Ovary (tissue), 3 donors: ENCODE measurements around the gene JAK2.

Experiments
- CTCF ChIP-seq, 3 donors: fragments of 450-650 bp in 2 of 3; fragments of 200-600 bp in 1 of 3; IDR thresholded peaks; one replicate each; pipeline versions ENCODE4 v1.5.1 to v1.8.0; 2016 to 2022; ENCODE audit warnings: antibody characterized with exemption in 3 of 3, mild to moderate bottlenecking in 1 of 3
- EP300 ChIP-seq: sonication (generic); formaldehyde crosslinking; IDR thresholded peaks from one replicate; pipeline ENCODE4 v1.6.1; 2017; ENCODE audit warnings: antibody characterized with exemption
- POLR2A ChIP-seq: fragments of 450-650 bp; IDR thresholded peaks from one replicate; pipeline ENCODE4 v1.6.1; 2017; ENCODE audit warnings: antibody characterized with exemption, mild to moderate bottlenecking, moderate library complexity
- donor health status: DM: no; HTN: no; CAD: no.

GRCh38 chr9:5085993-5086392 is 100.9 kb downstream of the JAK2 start:
- TF ChIP-seq CTCF (IDR thresholded peaks at IDR 0.05) = no peak
- TF ChIP-seq POLR2A = no peak
- no peak for TF ChIP-seq EP300
